H9 (cell line): ENCODE measurements around the gene TCAF1. TPM values are rescaled to one million over a fixed set of nuclear protein-coding genes. Genes with fewer than 3 reads are reported as not detected.

Experiments
- DNase-seq: peaks from one replicate; pipeline ENCODE4 v3.0.0-alpha.2; 2017
- H2AFZ ChIP-seq: one replicate; pipeline ENCODE4 v1.6.1; 2013; ENCODE audit warnings: mild to moderate bottlenecking, low read length, control low read depth, moderate library complexity
- H2AK5ac ChIP-seq: 2 replicates; pipeline ENCODE4 v1.6.1; 2013; ENCODE audit warnings: low read length, control low read depth, mixed read lengths; ENCODE audit not compliant: insufficient read length
- H2BK120ac ChIP-seq: one replicate; pipeline ENCODE4 v1.6.1; 2013; ENCODE audit warnings: low read depth, mild to moderate bottlenecking, low read length, control low read depth, inconsistent platforms; ENCODE audit not compliant: poor library complexity, severe bottlenecking
- H2BK12ac ChIP-seq: 2 replicates; pipeline ENCODE4 v1.6.1; 2013; ENCODE audit warnings: low read length, control low read depth, mixed read lengths, low read depth; ENCODE audit not compliant: insufficient read length
- H2BK15ac ChIP-seq: 2 replicates; pipeline ENCODE4 v1.6.1; 2013; ENCODE audit warnings: low read depth, low read length, control low read depth
- H2BK20ac ChIP-seq: one replicate; pipeline ENCODE4 v1.6.1; 2013; ENCODE audit warnings: low read depth, mild to moderate bottlenecking, low read length, control low read depth, inconsistent platforms; ENCODE audit not compliant: poor library complexity, severe bottlenecking
- H2BK5ac ChIP-seq: 2 replicates; pipeline ENCODE4 v1.6.1; 2013; ENCODE audit warnings: low read length, control low read depth, mixed read lengths; ENCODE audit not compliant: insufficient read length
- H3K14ac ChIP-seq: 2 replicates; pipeline ENCODE4 v1.6.1; 2013; ENCODE audit warnings: low read length, control low read depth; ENCODE audit not compliant: insufficient read depth
- H3K18ac ChIP-seq: 2 replicates; pipeline ENCODE4 v1.6.1; 2013; ENCODE audit warnings: low read depth, mild to moderate bottlenecking, mixed read lengths, low read length, control low read depth; ENCODE audit not compliant: insufficient read length
- H3K23ac ChIP-seq: 2 replicates; pipeline ENCODE4 v1.6.1; 2013; ENCODE audit warnings: low read length, control low read depth, mixed read lengths, low read depth; ENCODE audit not compliant: insufficient read length
- H3K23me2 ChIP-seq: 2 replicates; pipeline ENCODE4 v1.6.1; 2013; ENCODE audit warnings: low read depth, mild to moderate bottlenecking, mixed read lengths, low read length, control low read depth; ENCODE audit not compliant: insufficient read length, poor library complexity, severe bottlenecking
- H3K27ac ChIP-seq: 2 replicates; pipeline ENCODE4 v1.5.1; 2013; ENCODE audit warnings: low read length, control low read depth, mixed read lengths, low read depth; ENCODE audit not compliant: insufficient read length
- H3K27me3 ChIP-seq: 2 replicates; pipeline ENCODE4 v1.6.1; 2013; ENCODE audit warnings: low read length, control low read depth, inconsistent platforms; ENCODE audit not compliant: insufficient read depth
- H3K4ac ChIP-seq: 2 replicates; pipeline ENCODE4 v1.6.1; 2013; ENCODE audit warnings: low read depth, mild to moderate bottlenecking, control low read depth, inconsistent platforms, low read length, moderate library complexity
- H3K4me1 ChIP-seq: 2 replicates; pipeline ENCODE4 v1.6.1; 2013; ENCODE audit warnings: low read length, control low read depth, inconsistent platforms; ENCODE audit not compliant: insufficient read depth
- H3K4me2 ChIP-seq: 2 replicates; pipeline ENCODE4 v1.6.1; 2013; ENCODE audit warnings: low read length, control low read depth, mixed read lengths; ENCODE audit not compliant: insufficient read length, insufficient read depth
- H3K56ac ChIP-seq: 2 replicates; pipeline ENCODE4 v1.6.1; 2013; ENCODE audit warnings: low read depth, mild to moderate bottlenecking, mixed read lengths, low read length, control low read depth; ENCODE audit not compliant: insufficient read length
- H3K79me1 ChIP-seq: 2 replicates; pipeline ENCODE4 v1.6.1; 2013; ENCODE audit warnings: low read depth, mild to moderate bottlenecking, moderate library complexity, low read length, control low read depth, inconsistent platforms; ENCODE audit not compliant: insufficient read depth, poor library complexity, severe bottlenecking
- H3K79me2 ChIP-seq: 2 replicates; pipeline ENCODE4 v1.6.1; 2013; ENCODE audit warnings: low read length, control low read depth, inconsistent platforms; ENCODE audit not compliant: insufficient read depth
- H3K9ac ChIP-seq: 2 replicates; pipeline ENCODE4 v1.6.1; 2013; ENCODE audit warnings: low read length, control low read depth, mixed read lengths; ENCODE audit not compliant: insufficient read length; ENCODE audit errors: extremely low read depth
- H3K9me3 ChIP-seq: one replicate; pipeline ENCODE4 v1.6.1; 2013; ENCODE audit warnings: low read depth, low read length, inconsistent platforms; ENCODE audit not compliant: control insufficient read depth
- H3T11ph ChIP-seq: one replicate; pipeline ENCODE4 v1.6.1; 2013; ENCODE audit warnings: mild to moderate bottlenecking, low read length, control low read depth, inconsistent platforms
- H4K20me1 ChIP-seq: one replicate; pipeline ENCODE4 v1.6.1; 2013; ENCODE audit not compliant: control insufficient read depth, insufficient read length, insufficient read depth
- H4K5ac ChIP-seq: 2 replicates; pipeline ENCODE4 v1.6.1; 2013; ENCODE audit warnings: low read depth, mild to moderate bottlenecking, mixed read lengths, low read length, control low read depth; ENCODE audit not compliant: insufficient read length
- H4K8ac ChIP-seq: replicated peaks from 2 replicates; pipeline ENCODE4 v1.6.1; 2013; ENCODE audit warnings: low read length, control low read depth, mixed read lengths, low read depth; ENCODE audit not compliant: insufficient read length
- H4K91ac ChIP-seq: 2 replicates; pipeline ENCODE4 v1.6.1; 2013; ENCODE audit warnings: low read depth, mild to moderate bottlenecking, moderate library complexity, mixed read lengths, low read length, control low read depth; ENCODE audit not compliant: insufficient read length
- H3K27ac Mint-ChIP-seq, 3 experiments: 2 replicates in 2 of 3; 3 replicates in 1 of 3; pipeline ENCODE4 v1.8.0; 2020 to 2021; ENCODE audit warnings: mixed read lengths in 3 of 3, mild to moderate bottlenecking in 1 of 3, moderate library complexity in 1 of 3
- H3K27me3 Mint-ChIP-seq: 2 replicates; pipeline ENCODE4 v1.8.0; 2021; ENCODE audit warnings: low read depth, mild to moderate bottlenecking, moderate library complexity, mixed read lengths
- H3K36me3 Mint-ChIP-seq, 3 experiments: 2 replicates in 2 of 3; 3 replicates in 1 of 3; pipeline ENCODE4 v1.8.0; 2020 to 2021; ENCODE audit warnings: low read depth in 3 of 3, mixed read lengths in 3 of 3; ENCODE audit not compliant: insufficient read depth in 1 of 3
- H3K4me1 Mint-ChIP-seq, 2 experiments: 2 replicates each; pipeline ENCODE4 v1.8.0; 2020; ENCODE audit warnings: mixed read lengths in 2 of 2
- H3K4me3 Mint-ChIP-seq, 2 experiments: 2 replicates in 1 of 2; 3 replicates in 1 of 2; pipeline ENCODE4 v1.8.0; 2020 to 2021; ENCODE audit warnings: mild to moderate bottlenecking in 2 of 2, mixed read lengths in 2 of 2, moderate library complexity in 1 of 2
- H3K9me3 Mint-ChIP-seq, 2 experiments: 2 replicates in 1 of 2; 3 replicates in 1 of 2; pipeline ENCODE4 v1.8.0; 2020; ENCODE audit warnings: mild to moderate bottlenecking in 2 of 2, mixed read lengths in 2 of 2, moderate library complexity in 1 of 2
- CTCF ChIP-seq: fragments of 200-600 bp; sonication (generic); conservative IDR thresholded peaks from 3 replicates; pipeline ENCODE4 v1.8.0; 2021; ENCODE audit warnings: antibody characterized with exemption, mild to moderate bottlenecking
- WGBS: extraction: QIAGEN DNeasy Blood & Tissue Kit; methylation state at CpG from one replicate; pipeline ENCODE4 v1.1.7; 2013; ENCODE audit warnings: missing lambda C conversion rate, low lambda C conversion rate, mixed read lengths; ENCODE audit not compliant: insufficient read length; ENCODE audit errors: extremely low coverage; 5-methylcytosine and 5-hydroxymethylcytosine counted together
- total RNA-seq: library from RNA; stranded (reverse); gene quantifications from 2 replicates; pipeline ENCODE4 v1.2.1, GENCODE V29; 2021

Gene TCAF1
- total RNA-seq, 1 experiment from 2014 or later: 46.8 TPM

GRCh38 chr7:143934526-143935325 is 32.8 kb upstream of the TCAF1 start, which contains the start of gene OR2F2:
Gene OR2F2 (plus strand): TSS chr7:143935233. CDS start chr7:143935233, 0 bp downstream.
- H3K27me3 Mint-ChIP-seq: no peaks in the 10 kb centered on the region
- no peak within 1 kb of the TSS for H3K4ac ChIP-seq
- no peak for DNase-seq
- H3K9ac ChIP-seq: no peak within 1 kb of the TSS
- no peak within 1 kb of the TSS for H2BK120ac ChIP-seq
- H2AFZ ChIP-seq: no peak within 1 kb of the TSS
- no peak within 1 kb of the TSS for H3K27ac Mint-ChIP-seq
- H4K5ac ChIP-seq: no peak within 1 kb of the TSS
- H3K4me1 Mint-ChIP-seq: peaks cover 0 to 8% of the 10 kb centered on the region in 2 experiments; a peak in 2 of 4 replicates
- H4K8ac ChIP-seq: no peak within 1 kb of the TSS
- no peak within 1 kb of the TSS for H3K14ac ChIP-seq
- no peaks in the 10 kb centered on the region for H3K4me1 ChIP-seq
- no peak within 1 kb of the TSS; a peak in 1 of 5 replicates for H3K4me3 Mint-ChIP-seq
- H3K27ac ChIP-seq: no peak within 1 kb of the TSS
- H2BK12ac ChIP-seq: no peak within 1 kb of the TSS
- no peak within 1 kb of the TSS for H3K23ac ChIP-seq
- no peaks in the 10 kb centered on the region for H3K36me3 Mint-ChIP-seq
- H2BK15ac ChIP-seq: no peak within 1 kb of the TSS
- H4K91ac ChIP-seq: no peak within 1 kb of the TSS
- no peaks in the 10 kb centered on the region for H3K23me2 ChIP-seq
- no peak within 1 kb of the TSS for H2BK5ac ChIP-seq
- H2AK5ac ChIP-seq: no peak within 1 kb of the TSS
- no peak within 1 kb of the TSS for H3T11ph ChIP-seq
- H3K79me2 ChIP-seq: no peaks in the 10 kb centered on the region
- no peaks in the 10 kb centered on the region for H3K27me3 ChIP-seq
- H2BK20ac ChIP-seq: no peak within 1 kb of the TSS
- WGBS: no CpG with 5 or more reads among the region's 3 CpGs
- no peaks in the 10 kb centered on the region for H3K9me3 Mint-ChIP-seq
- no peak within 1 kb of the TSS for H3K18ac ChIP-seq
- H3K79me1 ChIP-seq: no peaks in the 10 kb centered on the region
- TF ChIP-seq CTCF: no peak
- no peak within 1 kb of the TSS for H3K4me2 ChIP-seq
- H3K56ac ChIP-seq: no peak within 1 kb of the TSS
- H3K9me3 ChIP-seq: no peaks in the 10 kb centered on the region
- no peaks in the 10 kb centered on the region for H4K20me1 ChIP-seq
